HG03565 (cell line): ENCODE measurements around the gene METTL22.
"Not testable (repeated sequence)": the region's sequence is repeated elsewhere in the genome, so short reads cannot be mapped to it uniquely, and the experiment has no call there.

Source experiments
- ATAC-seq: cut with Tn5 transposase; IDR thresholded peaks from one replicate; pipeline ENCODE4 v1.9.1; 2021; ENCODE audit warnings: mild to moderate bottlenecking, moderate library complexity; ENCODE audit not compliant: unreplicated experiment

METTL22 gene

DNA sequence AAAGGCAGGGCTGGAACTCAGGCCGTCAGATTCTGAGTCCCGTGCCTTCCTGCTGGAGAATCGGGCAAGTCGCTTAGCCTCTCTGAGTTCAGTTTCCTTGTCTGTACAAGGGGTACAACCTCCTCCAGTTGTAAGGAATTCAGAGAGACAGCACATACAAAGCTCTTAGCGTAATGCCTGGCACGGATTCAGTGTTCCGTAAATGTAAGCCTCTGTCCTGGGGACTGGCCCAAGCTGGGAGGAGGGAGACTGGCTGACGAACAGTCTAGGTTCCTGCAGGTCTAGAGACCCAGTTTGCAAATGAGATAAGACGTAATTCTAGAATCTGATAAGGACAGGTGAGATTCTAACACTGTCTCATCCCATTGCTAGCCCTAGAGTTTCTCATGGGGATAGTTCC, 9.9 kb downstream of the METTL22 start:
- no peak for ATAC-seq

DNA sequence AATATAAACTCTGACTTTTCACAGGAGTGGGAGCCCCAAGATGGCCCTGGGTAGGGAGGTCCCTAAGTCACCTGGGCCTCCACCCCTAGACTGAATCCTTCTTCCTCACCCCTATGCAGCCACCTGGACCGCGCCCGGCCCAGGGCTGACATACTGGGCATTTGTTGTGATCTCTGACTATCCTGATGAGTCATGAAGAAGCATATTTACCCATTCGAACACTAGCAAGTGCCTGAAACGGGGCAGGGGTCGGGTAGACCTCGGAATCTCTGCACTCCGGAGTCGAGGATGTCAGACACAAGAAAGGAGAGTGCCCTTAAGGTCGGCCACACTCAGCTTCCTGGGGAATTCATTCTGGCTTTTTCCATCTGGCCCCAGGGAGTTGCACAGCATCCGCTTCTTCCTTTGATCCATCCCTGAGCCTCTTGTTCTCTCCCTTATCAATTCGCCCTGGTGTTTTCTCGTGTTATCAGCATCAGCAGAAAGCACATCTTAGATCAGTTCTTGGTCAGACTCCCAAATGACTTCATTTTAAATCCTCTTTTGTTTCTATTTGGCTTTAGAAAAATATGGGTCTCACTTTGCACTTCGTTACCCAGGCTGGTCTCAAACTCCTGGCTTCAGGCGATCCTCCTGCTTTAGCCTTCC, 10.4 kb downstream of the METTL22 start:
- ATAC-seq: no peak

DNA sequence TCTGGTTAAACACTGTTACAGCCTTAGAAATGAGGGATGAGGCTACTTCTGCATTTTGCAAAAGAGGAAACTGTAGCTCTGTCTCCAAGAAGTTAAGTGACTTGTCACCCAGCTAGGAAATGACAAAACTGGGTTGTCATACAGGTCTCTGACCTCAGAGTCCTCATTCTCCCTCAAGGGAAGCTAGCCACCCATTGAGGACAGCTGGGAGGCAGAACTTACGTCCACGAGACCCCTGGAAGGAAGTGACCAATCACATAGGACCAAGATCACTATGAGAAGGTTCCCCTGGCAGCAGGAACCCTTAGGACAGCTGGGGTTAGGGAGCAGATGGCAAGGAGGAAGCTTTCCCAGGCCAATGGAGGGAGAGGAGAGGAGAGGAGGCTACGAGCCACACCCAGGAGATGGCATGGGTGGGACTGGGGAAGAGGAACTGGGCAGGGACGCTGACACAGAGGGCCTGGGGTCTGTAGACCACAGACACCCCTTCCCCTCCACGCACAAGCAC, 11.2 kb downstream of the METTL22 start:
- no peak for ATAC-seq

DNA sequence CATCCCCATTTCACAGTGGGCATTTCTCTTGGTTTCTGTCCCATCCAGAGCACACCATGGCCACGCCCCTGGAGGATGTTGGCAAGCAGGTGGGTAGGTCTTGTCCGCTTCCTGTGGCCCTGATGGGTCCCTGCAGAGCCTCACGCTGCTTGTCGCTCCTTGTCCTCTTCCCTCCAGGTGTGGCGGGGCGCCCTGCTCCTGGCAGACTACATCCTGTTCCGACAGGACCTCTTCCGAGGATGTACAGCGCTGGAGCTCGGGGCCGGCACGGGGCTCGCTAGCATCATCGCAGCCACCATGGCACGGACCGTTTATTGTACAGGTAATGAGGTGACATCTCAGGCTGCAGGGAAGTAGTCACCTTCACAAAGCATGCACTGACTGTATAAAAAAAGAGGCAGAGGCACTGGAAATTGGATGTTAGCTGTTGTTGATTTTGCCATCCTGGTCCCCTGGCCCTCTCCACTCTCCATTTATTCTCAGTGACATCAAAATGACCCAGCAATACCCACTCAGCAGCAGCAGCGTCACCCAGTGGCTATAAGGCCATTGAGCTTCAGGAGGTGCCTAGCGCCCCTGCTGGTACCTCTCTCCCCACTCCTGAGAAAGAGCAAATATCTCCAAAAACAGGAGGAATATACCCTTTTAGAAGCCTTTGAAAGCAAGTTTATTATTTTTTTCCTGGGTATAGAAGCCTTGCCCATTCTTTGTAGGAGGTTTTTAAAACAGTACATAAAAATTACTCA, 13.7 kb downstream of the METTL22 start:
- ATAC-seq: no peak

DNA sequence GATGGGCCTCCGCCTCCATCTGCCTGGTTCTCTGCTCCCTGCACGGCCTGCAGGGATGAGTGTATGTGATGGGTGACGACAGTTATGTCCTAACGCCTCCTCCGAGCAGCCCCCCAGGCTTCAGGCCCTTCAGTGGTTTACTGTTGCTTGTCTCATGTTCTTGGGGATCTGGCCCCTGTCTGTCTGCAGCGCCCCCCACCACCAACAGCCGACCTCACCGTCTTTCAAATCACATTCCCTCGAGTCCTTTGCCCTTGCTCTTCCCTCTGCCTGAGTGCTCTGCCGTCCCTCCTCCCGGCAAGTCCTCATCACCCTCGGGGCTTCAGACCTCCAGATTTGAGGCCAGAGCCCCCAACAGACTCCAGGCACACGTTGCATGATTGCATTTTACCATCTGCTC, 18.2 kb downstream of the METTL22 start:
- no peak for ATAC-seq

DNA sequence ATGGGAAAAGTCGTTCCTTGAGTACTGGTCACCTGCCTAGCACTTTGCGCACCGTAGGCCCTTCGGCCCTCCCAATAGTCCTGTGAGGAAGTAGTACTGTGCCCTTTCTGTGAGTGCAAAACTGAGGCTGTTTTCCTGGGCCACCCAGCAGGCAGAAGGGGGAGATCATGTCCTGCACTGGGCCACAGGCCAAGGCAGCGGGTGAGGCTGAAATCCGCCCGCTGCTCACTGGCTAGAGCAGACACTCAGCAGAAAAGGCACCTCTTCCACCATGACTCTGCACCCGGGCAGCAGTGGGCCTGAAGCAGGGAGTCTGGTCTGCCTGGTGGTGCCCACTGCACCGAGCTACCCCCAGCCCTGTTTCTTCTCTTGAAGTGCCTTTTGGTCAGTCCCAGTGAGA, 20.2 kb downstream of the METTL22 start:
- no peak for ATAC-seq

DNA sequence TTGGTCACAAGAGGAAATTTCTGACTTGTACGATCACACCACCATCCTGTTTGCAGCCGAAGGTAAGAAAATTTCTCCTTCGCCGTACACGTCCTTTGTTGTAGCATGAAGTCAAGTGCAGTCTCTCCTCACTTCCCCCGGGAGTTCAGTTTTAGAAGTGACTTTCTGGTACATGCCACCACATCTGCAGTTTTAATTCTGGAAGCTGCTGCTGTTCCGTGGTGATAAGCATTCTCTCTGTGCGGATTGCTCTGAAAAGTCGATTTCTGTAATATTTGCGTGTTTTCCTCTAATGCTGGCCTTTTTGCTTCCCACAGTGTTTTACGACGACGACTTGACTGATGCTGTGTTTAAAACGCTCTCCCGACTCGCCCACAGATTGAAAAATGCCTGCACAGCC, 20.6 kb downstream of the METTL22 start:
- no peak for ATAC-seq

DNA sequence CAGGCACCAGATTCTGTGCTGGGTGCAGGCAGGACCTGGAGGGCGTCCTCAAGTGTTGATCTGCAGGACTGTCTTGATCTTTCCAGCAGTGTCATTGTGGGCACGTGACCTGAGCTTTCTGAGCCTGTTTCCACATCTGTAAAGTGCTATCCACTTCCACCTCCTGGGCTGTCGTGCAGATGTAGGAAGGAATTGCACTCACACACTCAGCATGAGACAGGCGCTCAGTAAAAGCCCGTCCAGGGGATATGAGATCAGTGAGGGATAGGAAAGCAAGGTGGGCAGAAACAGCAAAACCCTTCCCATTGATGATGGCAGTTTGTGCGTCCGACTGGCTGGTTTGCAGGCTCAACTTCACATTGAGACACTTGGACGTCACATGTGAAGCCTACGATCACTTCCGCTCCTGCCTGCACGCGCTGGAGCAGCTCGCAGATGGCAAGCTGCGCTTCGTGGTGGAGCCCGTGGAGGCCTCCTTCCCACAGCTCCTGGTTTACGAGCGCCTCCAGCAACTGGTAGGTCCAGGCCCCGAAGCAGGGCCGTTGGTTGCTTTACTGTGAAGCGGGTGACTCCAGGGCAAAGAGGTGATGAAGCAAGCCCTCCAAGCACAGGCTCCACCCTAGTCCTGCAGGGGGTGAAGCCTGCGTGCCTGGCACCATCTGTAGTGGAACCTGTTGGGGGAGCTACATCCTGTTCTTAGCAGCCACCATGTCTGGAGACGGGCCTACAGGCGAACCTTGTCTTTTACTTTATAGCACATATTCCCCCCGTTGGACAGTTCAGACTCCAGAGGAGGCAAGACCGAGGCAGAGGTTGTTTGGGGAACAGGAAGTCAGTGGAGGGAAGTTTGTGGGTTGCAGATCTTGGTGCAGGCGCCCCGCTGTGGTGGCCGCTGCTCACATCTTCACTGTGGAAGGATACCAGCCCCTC, 23.0 kb downstream of the METTL22 start:
- ATAC-seq: no peak

DNA sequence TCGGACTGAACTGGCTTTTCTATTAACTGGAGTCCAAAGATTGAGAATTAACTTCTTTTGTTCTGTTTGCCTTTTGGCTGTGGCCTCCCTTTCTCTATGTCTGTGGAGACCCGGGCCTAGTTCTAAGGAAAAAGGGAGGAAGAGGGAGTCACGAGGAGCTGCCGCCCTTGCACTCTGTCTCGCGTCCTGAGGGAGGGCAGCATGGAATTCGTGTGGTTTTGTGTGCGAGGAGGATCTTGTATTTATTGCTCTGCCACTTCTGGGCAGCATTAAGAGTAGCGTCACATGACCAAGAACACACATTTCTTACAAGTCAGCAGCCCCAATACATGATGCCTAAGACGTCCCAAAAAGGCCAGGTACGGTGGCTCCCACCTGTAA, 23.6 kb downstream of the METTL22 start:
- ATAC-seq: no peak

DNA sequence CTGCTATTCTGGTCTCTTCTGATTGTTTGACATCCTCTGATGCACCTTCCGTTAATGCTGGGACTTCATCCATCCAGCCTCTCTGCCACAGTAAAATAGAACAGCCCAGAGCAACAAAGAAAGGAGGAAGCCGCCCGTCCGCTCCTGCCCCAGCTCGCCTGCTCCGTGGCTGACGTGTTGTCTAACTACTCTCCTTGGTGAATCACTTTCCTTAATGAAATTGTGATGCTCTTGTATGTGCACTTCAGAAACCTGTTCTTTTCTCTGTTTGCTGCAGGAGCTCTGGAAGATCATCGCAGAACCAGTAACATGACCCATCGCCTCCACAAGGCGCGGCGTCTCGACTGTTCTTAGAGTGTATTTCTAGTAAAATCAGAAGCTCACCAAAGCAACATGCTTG, 24.3 kb downstream of the METTL22 start:
- ATAC-seq: no peak

DNA sequence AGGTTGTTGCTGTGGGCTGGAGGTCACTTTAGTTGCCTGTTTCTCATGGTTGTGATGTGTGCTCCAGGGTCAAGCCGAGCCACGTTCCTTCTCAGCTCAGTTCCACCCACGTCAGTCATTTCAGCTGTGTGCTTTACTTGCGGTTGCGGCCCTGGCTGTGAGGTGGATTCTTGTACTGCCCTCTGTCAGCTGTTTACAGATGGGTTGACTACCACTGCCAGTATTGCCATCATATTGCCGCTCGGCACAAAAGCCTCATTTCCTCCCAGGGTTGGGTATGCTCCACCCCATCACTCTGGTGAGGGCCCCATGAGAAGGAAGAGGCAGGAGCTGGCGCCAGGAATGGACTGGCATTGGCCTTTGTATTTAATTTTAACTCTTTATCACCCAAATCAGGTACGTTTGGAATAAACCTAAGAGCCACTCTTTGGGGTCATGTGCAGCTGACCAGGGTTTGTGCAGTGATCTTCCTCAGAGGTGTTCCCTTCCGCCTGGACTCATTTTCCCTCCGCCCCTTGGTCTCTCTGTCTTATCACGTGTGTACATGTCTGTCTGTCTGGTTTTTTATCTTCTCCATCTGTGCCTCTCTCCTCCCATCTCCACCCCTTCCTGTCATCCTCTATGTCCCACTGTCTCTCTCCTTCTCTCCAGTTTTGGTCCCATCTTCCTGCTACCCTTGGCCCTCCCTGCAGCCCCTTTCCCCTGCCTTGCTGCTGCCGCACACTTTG, 25.0 kb downstream of the METTL22 start:
- no peak for ATAC-seq

DNA sequence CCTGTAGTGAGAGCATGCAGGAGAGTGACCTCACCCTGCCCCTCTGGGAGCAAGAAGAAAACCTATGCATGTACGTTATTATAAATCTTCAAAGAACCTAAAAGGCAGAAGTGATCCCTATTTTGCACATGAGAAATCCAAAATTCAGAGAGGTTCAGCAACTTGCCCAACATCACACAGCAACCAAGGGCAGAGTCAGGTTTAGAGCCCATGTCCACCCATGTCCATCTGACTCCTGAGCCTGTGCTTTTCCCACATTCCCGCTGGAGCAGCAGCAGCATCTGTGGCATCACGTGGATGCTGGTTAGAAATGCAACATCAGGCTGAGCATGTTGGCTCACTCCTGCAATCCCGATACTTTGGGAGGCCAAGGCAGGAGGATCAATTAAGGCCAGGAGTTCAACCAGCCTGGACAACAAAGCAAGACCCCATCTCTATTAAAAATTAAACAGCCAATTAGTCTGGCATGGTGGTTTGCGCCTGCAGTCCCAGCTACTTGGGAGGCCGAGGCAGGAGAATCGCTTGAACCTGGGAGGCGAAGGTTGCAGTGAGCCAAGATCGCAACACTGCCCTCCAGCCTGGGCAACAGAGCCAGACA, 26.3 kb downstream of the METTL22 start:
- ATAC-seq: no peak

DNA sequence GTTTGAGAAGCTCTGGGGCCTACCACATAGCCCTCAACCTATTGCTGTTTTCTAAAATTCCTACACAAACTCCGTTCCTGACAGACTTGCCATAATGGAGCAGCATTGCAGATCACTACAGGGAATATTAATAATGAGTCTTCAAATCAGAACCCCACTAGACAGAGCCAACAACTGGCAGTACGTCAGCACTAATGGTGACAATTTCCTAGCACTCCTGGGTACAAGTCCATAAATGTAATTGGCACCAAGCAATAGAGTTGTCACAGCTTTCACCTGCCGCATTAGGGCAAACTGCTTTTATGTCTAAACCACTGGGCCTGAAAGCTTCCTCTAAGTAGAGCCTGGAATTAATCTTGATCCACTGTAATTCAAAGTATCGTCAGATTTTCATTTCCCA, 27.4 kb downstream of the METTL22 start:
- no peak for ATAC-seq

DNA sequence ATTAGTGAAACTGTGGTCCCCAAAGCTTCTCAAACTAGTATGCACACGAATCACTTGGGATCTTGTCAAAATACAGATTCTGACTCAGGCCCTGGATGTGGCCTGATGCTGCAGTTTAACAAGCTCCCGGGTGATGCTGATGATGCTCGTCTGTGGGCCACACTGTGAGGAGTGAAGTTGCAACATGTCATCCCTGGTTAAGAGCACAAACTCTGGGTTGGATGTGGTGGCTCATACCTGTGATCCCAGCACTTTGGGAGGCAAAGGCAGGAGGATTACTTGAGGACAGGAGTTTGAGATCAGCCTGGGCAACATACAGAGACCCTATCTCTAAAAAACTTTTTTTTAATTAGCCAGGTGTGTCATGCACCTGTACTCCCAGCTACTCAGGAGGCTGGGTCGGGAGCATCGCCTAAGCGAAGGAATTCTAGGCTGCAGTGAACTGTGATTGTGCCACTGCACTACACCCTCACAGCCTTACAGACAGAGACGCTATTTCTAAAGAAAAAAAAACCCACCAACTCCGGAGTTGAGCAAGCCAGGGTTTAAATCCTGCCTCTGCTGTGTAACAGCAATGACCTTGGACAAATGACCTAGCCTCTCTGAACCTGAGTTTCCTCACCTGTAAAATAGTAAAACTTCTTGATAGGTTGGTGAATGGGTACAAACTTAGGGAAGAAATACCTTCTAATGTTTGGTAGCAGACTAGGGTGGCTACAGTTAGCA, 28.5 kb downstream of the METTL22 start:
- no peak for ATAC-seq

DNA sequence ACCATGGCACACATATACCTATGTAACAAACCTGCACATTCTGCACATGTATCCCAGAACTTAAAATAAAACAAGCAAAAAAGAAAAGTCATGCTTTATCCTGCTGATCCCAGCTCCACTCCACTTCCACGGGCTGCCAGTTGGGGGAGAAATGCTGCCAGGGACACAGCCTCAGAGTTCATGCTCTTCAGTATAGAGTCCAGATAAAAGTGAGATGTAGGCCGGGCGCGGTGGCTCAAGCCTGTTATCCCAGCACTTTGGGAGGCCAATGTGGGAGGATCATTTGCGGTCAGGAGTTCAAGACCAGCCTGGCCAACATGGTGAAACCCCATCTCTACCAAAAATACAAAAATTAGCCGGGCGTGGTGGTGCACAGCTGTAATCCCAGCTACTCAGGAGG, 30.5 kb downstream of the METTL22 start:
- ATAC-seq: not testable (repeated sequence)

DNA sequence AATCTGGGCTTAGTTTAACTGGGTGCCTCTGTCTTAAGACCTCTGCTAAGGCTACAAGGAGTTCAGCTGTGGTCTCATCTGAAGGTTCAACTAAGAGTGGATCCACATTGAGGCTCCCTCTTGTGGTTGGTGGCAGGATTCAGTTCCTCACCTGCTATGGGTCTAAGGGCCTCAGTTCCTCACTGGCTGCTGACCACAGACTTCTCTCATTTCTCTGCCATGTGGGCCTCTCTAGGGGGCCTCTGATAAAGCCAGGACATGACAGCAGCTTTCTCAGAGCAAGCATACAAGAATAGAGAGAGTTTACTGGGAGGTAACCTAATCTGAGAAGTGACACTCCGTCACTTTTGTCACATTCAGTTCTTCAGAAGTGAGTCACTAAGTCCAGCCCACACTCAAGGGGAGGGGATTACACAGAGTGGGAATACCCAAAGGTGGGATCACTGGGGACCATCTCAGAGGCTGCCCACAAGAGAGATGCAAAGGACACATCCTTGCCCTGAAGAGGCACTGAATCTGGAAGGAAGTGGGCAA, 33.8 kb downstream of the METTL22 start:
- ATAC-seq: peak; percentile 59

DNA sequence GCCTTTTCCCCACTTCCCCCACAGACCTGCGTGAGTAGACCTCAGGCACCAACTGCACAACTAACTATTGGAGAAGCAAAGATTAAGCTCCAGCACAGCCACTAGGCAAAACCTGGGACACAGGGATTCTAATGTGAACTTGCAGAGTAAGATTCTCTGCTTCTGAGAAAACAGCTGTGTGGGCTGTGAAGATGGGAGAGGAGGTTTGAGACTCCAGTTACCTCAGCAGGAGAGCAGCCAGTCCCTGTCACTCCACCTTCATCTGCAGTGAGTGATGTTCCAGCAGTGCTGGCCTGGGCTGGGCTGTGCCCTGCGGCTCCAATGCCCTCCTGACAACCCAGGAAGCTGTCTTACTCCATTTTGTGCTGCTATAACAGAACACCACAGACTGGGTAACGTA, 34.9 kb downstream of the METTL22 start:
- no peak for ATAC-seq

DNA sequence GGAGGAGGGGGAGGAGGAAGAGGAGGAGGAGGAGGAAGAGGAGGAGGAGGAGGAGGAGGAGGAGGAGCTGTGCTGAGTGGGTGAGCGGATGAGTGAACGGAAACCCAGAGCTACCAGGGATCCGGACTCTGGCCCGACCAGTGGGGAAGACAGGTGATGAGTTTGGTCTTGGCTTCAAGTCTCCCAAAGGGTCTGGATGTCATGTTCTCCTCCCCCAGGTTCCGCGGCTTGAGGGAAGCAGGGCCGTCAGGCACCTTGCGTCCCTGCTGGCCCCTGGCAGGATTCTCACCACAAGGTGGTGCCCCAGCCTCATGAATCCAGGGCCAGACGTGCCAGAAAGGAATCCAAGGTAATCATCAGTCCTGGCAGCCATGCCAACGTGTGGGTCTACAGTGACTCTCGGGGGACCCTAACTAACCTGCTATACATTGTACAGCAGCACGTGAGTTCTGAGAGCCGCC, 39.4 kb downstream of the METTL22 start:
- no peak for ATAC-seq

DNA sequence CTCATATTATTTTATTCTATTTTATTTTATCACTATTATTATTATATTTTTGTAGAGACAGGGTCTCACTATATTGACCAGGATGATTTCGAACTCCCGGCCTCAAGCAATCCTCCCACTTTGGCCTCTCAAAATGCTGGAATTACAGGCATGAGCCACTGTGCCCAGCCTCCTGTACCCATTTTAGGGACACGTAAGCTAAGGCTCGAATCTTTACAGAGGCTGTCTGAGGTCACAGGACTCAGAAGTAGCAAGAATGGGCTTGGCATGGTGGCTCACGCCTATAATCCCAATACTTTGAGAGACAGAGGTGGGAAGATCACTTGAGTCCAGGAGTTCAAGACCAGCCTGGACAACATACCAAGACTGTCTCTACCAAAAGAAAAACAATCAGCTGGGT, 40.2 kb downstream of the METTL22 start:
- no peak for ATAC-seq
